HL-60/S4 (cell line): Measurements from ENCODE around the gene XRN2.
"Not testable (repeated sequence)": the region's sequence is repeated elsewhere in the genome, so short reads cannot be mapped to it uniquely, and the experiment has no call there.

Experiments used
- in situ Hi-C: fragments of 300-500 bp; cut with MboI; formaldehyde crosslinking; loops from 2 replicates; pipeline ENCODE4 v1.14.3; 2022; ENCODE audit warnings: low sequenced_read_pairs

XRN2 gene

DNA sequence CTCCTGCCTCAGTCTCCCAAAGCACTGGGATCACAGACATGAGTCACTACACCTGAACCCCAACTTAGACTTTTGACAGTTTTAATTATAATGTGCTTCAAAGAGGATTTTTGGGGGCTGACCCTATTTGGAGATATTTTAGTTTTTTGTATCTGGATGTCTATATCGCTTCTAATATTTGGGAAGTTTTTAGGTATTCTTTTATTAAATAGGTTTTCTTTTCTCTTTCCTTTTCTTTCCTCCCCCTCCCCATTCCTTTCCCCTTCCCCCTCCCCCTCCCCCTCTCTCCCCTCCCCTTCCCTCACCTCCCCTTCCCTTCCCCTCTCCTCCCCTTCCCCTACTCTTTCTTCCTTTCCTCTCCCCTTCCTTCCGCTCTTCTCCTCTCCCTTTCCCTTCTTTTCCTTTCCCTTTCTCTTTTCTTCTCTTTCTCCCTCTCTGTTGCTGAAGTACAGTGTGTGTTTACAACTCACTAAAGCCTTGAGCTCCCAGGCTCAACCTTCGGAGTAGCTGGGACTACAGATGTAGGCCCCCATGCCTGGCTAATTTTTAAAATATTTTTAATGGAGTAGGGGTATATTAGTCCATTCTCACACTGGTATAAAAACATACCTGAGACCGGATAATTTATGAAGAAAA lies 118.6 kb downstream of the XRN2 start:
- in situ Hi-C loops, result no loop called here

DNA sequence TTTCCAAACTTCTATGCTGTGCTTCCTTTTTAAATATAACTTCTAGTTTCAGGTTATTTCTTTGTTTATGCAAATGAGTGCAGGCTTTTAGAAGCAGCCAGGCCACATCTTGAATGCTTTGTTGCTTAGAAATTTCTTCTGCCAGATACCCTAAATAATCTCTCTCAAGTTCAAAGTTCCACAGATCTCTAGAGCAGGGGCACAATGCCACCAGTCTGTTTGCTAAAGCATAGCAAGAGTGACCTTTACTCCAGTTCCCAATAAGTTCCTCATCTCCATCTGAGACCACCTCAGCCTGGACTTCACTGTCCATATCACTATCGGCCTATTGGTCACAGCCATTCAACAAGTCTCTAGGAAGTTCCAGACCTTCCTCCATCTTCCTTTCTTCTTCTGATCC lies 120.6 kb downstream of the XRN2 start:
- in situ Hi-C loops, result not testable (repeated sequence)

DNA sequence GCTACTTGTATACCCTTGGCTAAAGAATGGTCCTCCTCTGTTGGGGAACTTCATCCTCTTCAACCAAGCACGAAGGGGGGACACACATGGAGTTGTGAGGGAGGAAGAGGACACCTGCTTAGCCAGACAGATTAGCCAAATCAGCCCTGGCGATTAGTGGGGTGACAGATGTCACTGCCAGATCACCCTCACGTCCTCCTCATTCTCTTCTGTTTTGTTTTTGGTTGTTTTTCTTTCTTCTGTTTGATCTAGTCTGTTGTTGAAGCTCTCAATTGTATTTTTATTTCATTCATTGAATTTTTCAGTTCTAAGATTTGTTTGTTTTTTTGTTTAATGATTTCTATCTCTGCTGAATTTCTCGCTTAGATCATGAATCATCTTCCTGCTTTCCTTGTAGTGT lies 121.7 kb downstream of the XRN2 start:
- in situ Hi-C loops, result no loop called here

DNA sequence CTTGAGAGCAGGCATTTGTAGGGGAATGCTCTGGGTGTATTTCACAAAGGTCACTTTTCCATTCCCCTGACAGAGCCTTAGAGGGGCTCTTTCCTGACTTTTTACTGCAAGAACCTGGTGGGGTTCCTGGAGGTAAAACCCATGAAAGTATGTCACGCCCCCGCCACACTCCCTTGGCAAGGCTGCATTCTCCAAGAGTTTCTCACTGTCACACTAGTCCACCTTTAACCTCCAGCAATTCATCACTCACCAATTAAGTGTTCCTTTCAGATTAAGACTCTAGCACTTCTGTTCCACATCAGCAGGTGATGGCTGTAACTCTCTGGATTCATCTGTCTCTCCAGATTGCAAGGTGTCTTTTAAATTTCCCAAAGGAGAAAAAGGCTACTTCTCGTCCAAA lies 126.9 kb downstream of the XRN2 start:
- in situ Hi-C loops, result no loop called here

DNA sequence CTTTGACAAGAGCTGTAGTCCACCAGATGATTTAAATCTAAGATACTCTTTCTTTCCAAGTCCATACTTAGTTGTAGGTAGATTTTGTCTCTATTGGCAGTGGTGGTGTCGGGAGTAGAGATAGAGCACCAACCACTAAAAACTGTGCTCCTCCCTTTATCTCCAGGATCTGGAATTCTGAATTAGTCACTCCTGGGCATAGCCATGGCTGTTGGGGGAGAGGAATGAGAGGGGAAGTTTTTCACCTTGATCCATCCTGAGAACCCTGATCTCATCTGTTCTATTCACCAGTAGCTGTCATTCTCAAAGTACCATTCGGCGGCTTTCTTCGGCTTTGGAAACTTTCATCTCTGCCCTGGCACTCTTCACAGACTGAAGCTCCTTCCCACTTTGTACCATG lies 129.8 kb downstream of the XRN2 start:
- in situ Hi-C loops, result no loop called here

DNA sequence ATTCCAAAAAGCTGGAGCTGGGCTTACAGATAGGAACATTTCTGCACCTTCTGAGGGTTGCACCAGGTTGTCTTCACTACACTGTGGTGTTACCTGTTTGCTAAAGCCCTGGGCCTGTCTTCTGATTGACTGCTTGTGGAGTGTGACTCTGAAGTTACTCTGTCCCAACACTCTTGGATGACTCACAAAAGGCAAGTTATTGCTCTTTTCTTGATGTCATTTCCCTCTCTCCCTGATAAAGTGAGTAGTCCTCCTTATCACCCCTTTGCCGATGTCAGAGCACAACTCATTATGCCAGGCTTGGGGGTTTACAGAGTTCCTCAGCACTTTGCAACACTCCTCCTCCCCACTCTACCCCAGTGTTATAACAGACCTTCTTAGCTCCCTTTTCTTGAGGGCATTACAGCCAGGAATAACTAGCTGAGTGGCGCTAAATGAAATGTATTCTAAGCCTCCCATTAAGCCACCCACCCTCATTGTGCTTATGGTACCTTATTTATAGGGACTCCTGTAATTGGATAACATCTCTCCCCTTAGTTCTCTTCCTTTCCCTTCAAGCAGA lies 130.3 kb downstream of the XRN2 start:
- in situ Hi-C loops, result no loop called here

DNA sequence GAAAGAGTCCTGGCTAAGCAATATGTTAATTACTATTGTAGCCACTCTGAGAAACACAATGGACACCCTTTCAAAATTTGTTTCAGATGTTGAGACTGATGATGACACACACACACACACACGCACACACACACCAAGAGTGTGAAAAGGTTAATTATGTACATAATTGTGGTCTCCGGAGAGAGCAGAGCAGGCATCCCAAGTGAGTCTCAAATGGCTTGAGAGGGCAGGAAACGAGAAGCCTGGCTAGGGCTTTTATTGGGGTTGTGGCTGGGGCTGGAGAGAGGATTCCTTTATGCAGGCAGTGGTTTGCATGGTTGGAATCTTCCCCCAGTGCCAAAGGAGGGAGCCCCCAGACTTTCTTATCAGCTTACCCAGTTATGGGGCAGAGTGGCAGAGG lies 132.4 kb downstream of the XRN2 start:
- in situ Hi-C loops, result no loop called here

DNA sequence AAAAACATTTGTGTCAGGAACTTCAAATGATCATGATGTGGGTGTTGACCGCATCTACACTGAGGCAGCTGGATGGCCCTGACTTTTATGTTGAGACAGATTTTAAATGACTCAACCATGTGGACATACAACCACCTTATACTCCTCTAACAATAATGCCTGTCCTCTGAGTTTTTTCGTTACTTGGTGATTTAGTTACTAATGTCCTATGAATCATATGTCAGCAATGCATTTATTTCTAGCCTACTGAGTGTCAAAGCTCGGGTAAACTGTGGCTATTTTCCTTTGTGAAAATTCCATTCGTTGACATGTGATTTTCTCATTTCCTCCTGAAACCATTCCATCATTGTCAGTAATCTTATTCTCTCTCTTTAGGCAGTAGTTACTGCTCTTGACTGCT lies 133.1 kb downstream of the XRN2 start:
- in situ Hi-C loops, result no loop called here

DNA sequence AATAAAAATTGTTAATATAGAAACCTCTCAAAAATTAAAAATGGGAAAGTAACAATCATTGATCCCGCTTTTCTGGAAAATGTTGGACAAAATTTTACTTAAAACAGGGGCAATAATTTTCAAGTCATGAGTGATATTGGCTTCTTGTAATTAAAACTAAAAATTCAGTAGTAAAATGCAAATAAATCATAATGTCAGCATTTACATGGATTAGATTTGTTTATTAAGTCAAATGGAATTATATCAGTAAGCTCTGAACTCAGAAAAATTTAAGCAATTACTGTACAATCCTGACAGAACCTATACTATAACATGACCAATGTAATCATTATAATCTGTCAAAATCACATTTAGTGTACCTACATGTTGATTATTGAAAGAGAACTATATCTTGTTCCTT lies 134.1 kb downstream of the XRN2 start:
- in situ Hi-C loops, result no loop called here

DNA sequence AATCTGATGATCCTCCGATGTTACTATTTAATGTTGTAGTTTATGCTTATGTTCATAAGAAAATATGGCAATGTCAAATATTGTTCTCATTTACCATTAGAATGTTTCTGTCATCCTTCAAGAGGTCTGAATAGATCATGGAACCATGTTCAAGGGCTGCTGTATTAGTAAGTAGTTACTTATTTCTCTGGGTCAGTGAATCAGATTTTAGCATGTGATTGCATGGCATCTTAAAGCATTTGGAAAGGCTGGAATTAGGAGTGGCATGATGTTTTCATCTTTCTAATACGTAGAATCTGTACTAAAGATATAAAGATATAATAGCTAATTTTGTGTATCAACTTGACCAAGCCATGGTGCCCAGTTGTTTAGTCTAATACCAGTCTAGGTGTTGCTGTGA lies 134.7 kb downstream of the XRN2 start:
- in situ Hi-C loops, result no loop called here
